SK-N-SH treated with all-trans-retinoic acid at 6 μM for 48 hours (cell line): ENCODE measurements around the gene KIF2C.

Source experiments
- ARNTL ChIP-seq: fragments of 450-650 bp; formaldehyde crosslinking; IDR thresholded peaks from 2 replicates; pipeline ENCODE4 v1.5.0; 2020; ENCODE audit warnings: low read depth, mild to moderate bottlenecking, moderate library complexity, borderline replicate concordance
- BACH2 ChIP-seq: fragments of 250-450 bp; sonication (Bioruptor Pico); IDR thresholded peaks from 2 replicates; pipeline ENCODE4 v1.9.0; 2021; ENCODE audit warnings: mild to moderate bottlenecking, borderline replicate concordance
- GLIS3 ChIP-seq: fragments of 250-450 bp; sonication (Bioruptor Pico); IDR thresholded peaks from 2 replicates; pipeline ENCODE4 v1.5.0; 2020; ENCODE audit warnings: mild to moderate bottlenecking, moderate library complexity
- PATZ1 ChIP-seq: fragments of 250-450 bp; sonication (Bioruptor Pico); IDR thresholded peaks from 2 replicates; pipeline ENCODE4 v1.8.0; 2020; ENCODE audit warnings: mild to moderate bottlenecking, moderate library complexity, borderline replicate concordance
- POU6F1 ChIP-seq: fragments of 250-450 bp; sonication (Bioruptor Pico); IDR thresholded peaks from 2 replicates; pipeline ENCODE4 v1.8.0; 2021; ENCODE audit warnings: low read depth, mild to moderate bottlenecking, moderate library complexity, borderline replicate concordance
- TOX ChIP-seq: fragments of 250-450 bp; sonication (Bioruptor Pico); IDR thresholded peaks from 2 replicates; pipeline ENCODE4 v1.8.0; 2021; ENCODE audit warnings: mild to moderate bottlenecking, moderate library complexity, borderline replicate concordance
- ZFP3 ChIP-seq: fragments of 250-450 bp; sonication (Bioruptor Pico); IDR thresholded peaks from 2 replicates; pipeline ENCODE4 v1.5.0; 2020; ENCODE audit warnings: mild to moderate bottlenecking, moderate library complexity

GRCh38 chr1:44723496-44724295 lies 15.9 kb upstream of the KIF2C start:
- TF ChIP-seq TOX (CRISPR knock-in tag) (no peak), BACH2 (CRISPR knock-in tag) (no peak), ZFP3 (no peak), ARNTL (CRISPR knock-in tag) (no peak), PATZ1 (no peak), POU6F1 (CRISPR knock-in tag) (no peak), GLIS3 (no peak)
